OCI-LY1 (cell line): ENCODE data around the gene SUPT3H.

ENCODE experiments used
- H2AFZ ChIP-seq: fragments of 200-600 bp; sonication (generic), shearing (Covaris generic); 2 replicates; pipeline ENCODE4 v1.6.0; 2014; ENCODE audit warnings: antibody characterized with exemption, mild to moderate bottlenecking, low read length
- H3F3A ChIP-seq: fragments of 200-600 bp; sonication (generic), shearing (Covaris generic); 2 replicates; pipeline ENCODE4 v1.6.0; 2014; ENCODE audit warnings: mild to moderate bottlenecking, antibody characterized with exemption, low read length, moderate library complexity; ENCODE audit not compliant: insufficient read depth
- H3K27ac ChIP-seq: fragments of 200-600 bp; sonication (generic); 2 replicates; pipeline ENCODE4 v1.5.1; 2014; ENCODE audit warnings: low read length, mixed run types, mild to moderate bottlenecking, low read depth; ENCODE audit not compliant: poor library complexity, severe bottlenecking
- H3K27me3 ChIP-seq: fragments of 200-600 bp; sonication (generic); 2 replicates; pipeline ENCODE4 v1.6.0; 2014; ENCODE audit warnings: antibody characterized with exemption, mild to moderate bottlenecking, low read length, moderate library complexity; ENCODE audit not compliant: insufficient read depth
- H3K36me3 ChIP-seq: fragments of 200-600 bp; sonication (generic); 2 replicates; pipeline ENCODE4 v1.6.1; 2014; ENCODE audit warnings: mild to moderate bottlenecking, antibody characterized with exemption, low read length, moderate library complexity, mixed read lengths; ENCODE audit not compliant: insufficient read depth
- H3K4me1 ChIP-seq: fragments of 200-600 bp; sonication (generic); 2 replicates; pipeline ENCODE4 v1.5.1; 2014; ENCODE audit warnings: mild to moderate bottlenecking, low read length, moderate library complexity; ENCODE audit not compliant: insufficient read depth, severe bottlenecking
- H3K4me2 ChIP-seq: fragments of 200-600 bp; sonication (generic), shearing (Covaris generic); 2 replicates; pipeline ENCODE4 v1.6.1; 2014; ENCODE audit warnings: low read length
- H3K4me3 ChIP-seq: fragments of 200-600 bp; sonication (generic); 2 replicates; pipeline ENCODE4 v1.5.1; 2014; ENCODE audit warnings: low read length, low read depth, mild to moderate bottlenecking, mixed read lengths; ENCODE audit not compliant: poor library complexity, severe bottlenecking
- H3K79me2 ChIP-seq: fragments of 200-600 bp; shearing (Covaris generic); 2 replicates; pipeline ENCODE4 v1.6.1; 2016; ENCODE audit warnings: mixed run types, low read length, mixed read lengths; ENCODE audit not compliant: insufficient read depth
- H3K9ac ChIP-seq: fragments of 200-600 bp; sonication (generic), shearing (Covaris generic); 2 replicates; pipeline ENCODE4 v1.6.1; 2014; ENCODE audit warnings: mild to moderate bottlenecking, low read length, mixed read lengths
- H3K9me2 ChIP-seq: fragments of 200-600 bp; sonication (generic), shearing (Covaris generic); 2 replicates; pipeline ENCODE4 v1.6.1; 2014; ENCODE audit warnings: low read depth, mild to moderate bottlenecking, low read length, mixed read lengths
- H3K9me3 ChIP-seq: fragments of 200-600 bp; shearing (Covaris generic); 2 replicates; pipeline ENCODE4 v1.6.1; 2014; ENCODE audit warnings: low read length, mixed read lengths
- H4K20me1 ChIP-seq: fragments of 200-600 bp; sonication (generic), shearing (Covaris generic); 2 replicates; pipeline ENCODE4 v1.6.0; 2016; ENCODE audit warnings: mild to moderate bottlenecking, low read length; ENCODE audit not compliant: insufficient read depth
- CTCF ChIP-seq: fragments of 200-600 bp; sonication (generic), shearing (Covaris generic); IDR thresholded peaks from 2 replicates; pipeline ENCODE4 v1.5.1; 2017; ENCODE audit warnings: mild to moderate bottlenecking, antibody characterized with exemption, low read length, moderate library complexity, mixed read lengths
- EZH2 ChIP-seq: fragments of 200-600 bp; sonication (generic), shearing (Covaris generic); IDR thresholded peaks from 2 replicates; pipeline ENCODE4 v1.8.0; 2017; ENCODE audit warnings: borderline replicate concordance, mixed run types, mild to moderate bottlenecking, antibody characterized with exemption, low read length, moderate library complexity, mixed read lengths

SUPT3H gene

DNA sequence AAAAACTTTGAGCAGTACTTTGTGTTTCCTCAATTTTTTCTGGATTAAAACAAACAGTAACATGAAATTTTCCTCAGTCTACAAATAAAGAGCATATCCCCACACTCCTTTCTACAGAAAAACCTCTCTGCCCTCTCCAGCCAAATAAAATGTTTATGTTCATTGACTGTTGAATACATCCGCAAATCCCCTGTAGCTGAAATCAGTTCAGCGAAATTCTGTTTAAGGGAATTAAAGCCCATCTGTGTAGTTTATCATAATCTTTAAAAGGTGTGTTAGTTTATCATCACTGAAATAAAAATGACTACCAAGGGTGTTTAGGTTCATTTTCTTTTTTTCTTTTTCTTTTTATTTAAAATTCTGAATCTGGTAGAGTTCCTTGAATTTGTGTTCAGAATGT, 207.4 kb downstream of the SUPT3H start:
- H3K9me3 ChIP-seq: no peaks in the 10 kb centered on the region
- no peak overlapping the region for H3K9ac ChIP-seq
- no peaks in the 10 kb centered on the region for H3K4me1 ChIP-seq
- H3K9me2 ChIP-seq: no peaks in the 10 kb centered on the region
- H3K36me3 ChIP-seq: no peaks in the 10 kb centered on the region
- no peak overlapping the region for H3K4me2 ChIP-seq
- H3K27me3 ChIP-seq: no peaks in the 10 kb centered on the region
- no peak overlapping the region for H2AFZ ChIP-seq
- no peaks in the 10 kb centered on the region for H3F3A ChIP-seq
- no peaks in the 10 kb centered on the region for H3K79me2 ChIP-seq
- H4K20me1 ChIP-seq: no peaks in the 10 kb centered on the region
- TF ChIP-seq CTCF: no peak
- no peak for TF ChIP-seq EZH2
- H3K4me3 ChIP-seq: no peak overlapping the region
- H3K27ac ChIP-seq: no peak overlapping the region

- Histone ChIP-seq H3K4me3 (no peak overlapping the region), H3F3A (no peaks in the 10 kb centered on the region), H3K9me2 (no peaks in the 10 kb centered on the region), H3K27me3 (no peaks in the 10 kb centered on the region), H3K36me3 (no peaks in the 10 kb centered on the region), H3K9ac (no peak overlapping the region), H2AFZ (no peak overlapping the region), H3K4me2 (no peak overlapping the region), H3K4me1 (no peaks in the 10 kb centered on the region), H3K79me2 (no peaks in the 10 kb centered on the region), H4K20me1 (no peaks in the 10 kb centered on the region), H3K9me3 (no peaks in the 10 kb centered on the region), H3K27ac (no peak overlapping the region)
- TF ChIP-seq CTCF (no peak), EZH2 (no peak)
Observed at GRCh38 chr6:45169815-45170214, 207.9 kb downstream of the SUPT3H start.

DNA sequence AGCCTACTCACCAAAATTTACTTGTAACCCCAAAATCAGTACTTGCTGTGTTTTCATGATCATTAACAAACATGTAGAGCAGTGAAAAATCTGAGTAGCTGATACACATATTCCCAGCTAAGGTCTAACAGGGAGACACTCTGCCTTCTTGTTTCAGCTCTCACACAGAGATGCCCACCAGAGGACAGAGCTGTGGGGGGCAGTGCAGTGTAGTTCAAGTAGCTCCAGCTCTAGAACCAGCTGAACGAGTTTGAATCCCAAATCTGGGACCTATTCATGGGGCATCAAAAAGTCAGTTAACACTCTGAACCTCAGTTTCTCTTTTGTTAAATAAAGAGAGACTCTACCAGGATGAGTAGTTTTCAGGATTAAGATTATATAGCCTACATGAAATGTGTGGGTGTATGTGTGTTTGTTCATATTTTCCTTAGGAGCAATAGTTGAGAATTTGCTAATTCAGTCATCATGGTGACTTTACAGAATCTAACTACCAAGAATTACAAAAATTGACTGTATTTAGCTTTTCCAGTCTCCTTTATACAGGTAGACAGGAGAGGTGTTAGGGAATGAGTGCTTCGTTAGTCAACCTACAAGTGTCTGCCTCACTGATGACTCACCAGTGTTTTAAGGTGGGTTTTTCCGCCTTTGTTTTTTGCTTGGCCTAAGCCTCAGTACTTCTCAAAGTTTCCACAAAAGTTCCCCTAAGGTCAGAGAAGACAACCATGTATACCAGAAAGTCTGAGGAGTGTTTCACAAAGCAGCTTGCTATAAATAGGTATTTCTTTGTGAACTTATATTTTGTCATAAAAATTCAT, 213.6 kb downstream of the SUPT3H start:
- Histone ChIP-seq H3K27ac (no peak overlapping the region), H3K9ac (no peak overlapping the region), H3K27me3 (no peaks in the 10 kb centered on the region), H4K20me1 (no peaks in the 10 kb centered on the region), H3K79me2 (no peaks in the 10 kb centered on the region), H3K9me2 (no peaks in the 10 kb centered on the region), H3K4me2 (no peak overlapping the region), H3K36me3 (no peaks in the 10 kb centered on the region), H2AFZ (no peak overlapping the region), H3K4me3 (no peak overlapping the region), H3F3A (no peaks in the 10 kb centered on the region), H3K9me3 (no peaks in the 10 kb centered on the region), H3K4me1 (no peaks in the 10 kb centered on the region)
- no peak for TF ChIP-seq CTCF
